ENCODE measurements around the gene SLIT3. TPM values are rescaled to one million over a fixed set of nuclear protein-coding genes. Genes with fewer than 3 reads are reported as not detected.

The SLIT3 gene
- total and polyA plus RNA-seq, 2 donors (not counting 3 experiments of a cell fraction or from before 2014, with no cell fraction given): 0.90 to 1.0 TPM

DNA sequence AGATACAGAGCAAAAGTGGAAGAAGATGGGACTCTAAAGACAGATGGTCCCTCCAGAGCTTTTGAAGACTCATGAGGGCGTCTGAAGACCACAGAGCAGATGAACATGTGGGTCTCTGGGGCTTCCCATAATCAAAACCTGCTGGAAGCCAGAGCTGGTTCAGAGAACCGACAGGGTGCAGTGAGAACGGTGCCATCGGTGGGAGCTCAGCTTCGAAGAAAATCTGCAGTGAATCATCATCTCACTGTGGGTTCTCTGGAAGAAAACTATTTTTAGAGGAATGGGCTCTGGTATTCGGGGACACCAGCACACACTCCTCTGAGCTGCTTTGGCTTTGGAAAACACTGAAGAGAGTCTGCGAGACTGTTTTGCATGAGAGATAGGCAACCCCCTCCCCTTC, 499.4 kb downstream of the SLIT3 start:
- H3K4me3 ChIP-seq (replicated peaks in 1 of 3; ENCODE audit: insufficient read depth in 1 of 3, low read depth in 1 of 3, low read length in 3 of 3): no peak overlapping the region
- intact Hi-C loops (cut with micrococcal nuclease) (no loop called here), dilution Hi-C loops (cut with MboI; ENCODE audit: extremely low pct_ligation_motif_present, low sequenced_read_pairs) (no loop called here)
- no peaks in the 10 kb centered on the region for H3K27me3 ChIP-seq (ENCODE audit: control insufficient read depth in 2 of 2, insufficient read depth in 2 of 2, low read length in 2 of 2)
- BruUV-seq (replicated peaks): no TSS peak
- ChIA-PET CTCF (interaction anchor here (0.9 kb wide), 1 partner anchor 12 kb away, joined by 3 read pairs; no protein-coding TSS in a partner anchor), POLR2A (no interaction called here)
- no peak overlapping the region for H2AFZ ChIP-seq (ENCODE audit: low read depth, low read length)
- no peak overlapping the region for H3K4me2 ChIP-seq (ENCODE audit: insufficient read depth, low read length)
- no peak for DNase-seq (ENCODE audit: low read depth, low spot score)
- no peak for FAIRE-seq
- no peaks in the 10 kb centered on the region for H3K4me1 ChIP-seq (ENCODE audit: control insufficient read depth, extremely low read depth, insufficient read depth, low read length)
- no peaks in the 10 kb centered on the region for H3K79me2 ChIP-seq (ENCODE audit: control insufficient read depth, insufficient read depth, low read length)
- TF ChIP-seq POLR2AphosphoS5 (IDR thresholded peaks at IDR 0.05; ENCODE audit: insufficient read depth, low read depth, low read length) (no peak), EZH2 (IDR thresholded peaks at IDR 0.05; ENCODE audit: borderline replicate concordance, low read depth, low read length, severe bottlenecking) (no peak), JUN (IDR thresholded peaks at IDR 0.05; ENCODE audit: borderline replicate concordance, insufficient read depth, insufficient read length, low read depth) (no peak), FOS (IDR thresholded peaks at IDR 0.05; ENCODE audit: borderline replicate concordance, insufficient read depth, low read length) (no peak)
- TF ChIP-seq, protein P1, sequence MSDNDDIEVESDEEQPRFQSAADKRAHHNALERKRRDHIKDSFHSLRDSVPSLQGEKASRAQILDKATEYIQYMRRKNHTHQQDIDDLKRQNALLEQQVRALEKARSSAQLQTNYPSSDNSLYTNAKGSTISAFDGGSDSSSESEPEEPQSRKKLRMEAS (IDR thresholded peaks at IDR 0.05; ENCODE audit: insufficient read depth, insufficient read length): no peak
- H3K9ac ChIP-seq (replicated peaks; ENCODE audit: extremely low read depth, insufficient read depth, low read length): no peak overlapping the region
- no peaks in the 10 kb centered on the region for H3K9me3 ChIP-seq (replicated peaks; ENCODE audit: control insufficient read depth, insufficient read depth, low read length)
- H3K27ac ChIP-seq (ENCODE audit: insufficient read depth, low read depth, low read length): no peak overlapping the region
- no peaks in the 10 kb centered on the region for H4K20me1 ChIP-seq (replicated peaks; ENCODE audit: control insufficient read depth, extremely low read depth, insufficient read depth, low read length)
- no peaks in the 10 kb centered on the region for H3K9me1 ChIP-seq (replicated peaks; ENCODE audit: control insufficient read depth, extremely low read depth, insufficient read depth, low read length)
- H3K36me3 ChIP-seq (ENCODE audit: control insufficient read depth in 2 of 2, extremely low read depth in 1 of 2, insufficient read depth in 2 of 2, low read length in 2 of 2): no peaks in the 10 kb centered on the region

DNA sequence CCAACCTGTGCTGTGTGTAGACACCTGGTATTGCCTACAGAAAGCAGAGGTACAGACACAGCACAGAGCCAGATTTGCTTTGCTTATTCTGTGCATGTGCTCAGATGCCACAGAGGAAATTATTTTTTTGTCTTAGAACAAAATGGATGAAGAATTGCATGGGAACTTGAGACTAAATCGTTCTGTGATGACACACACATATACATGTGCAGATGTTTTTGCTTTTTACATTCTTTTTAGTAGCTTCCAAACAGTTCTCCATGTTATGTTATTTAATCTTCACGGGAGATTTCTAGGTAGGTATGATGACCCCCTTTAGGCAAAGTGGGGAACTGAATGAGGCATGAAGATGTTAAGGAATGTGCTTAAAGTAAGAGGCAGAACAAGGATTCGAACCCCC, 500.2 kb downstream of the SLIT3 start:
- dilution Hi-C loops (cut with MboI; ENCODE audit: extremely low pct_ligation_motif_present, low sequenced_read_pairs): no loop called here
- BruUV-seq (replicated peaks): no TSS peak
- no peak for DNase-seq (ENCODE audit: low read depth, low spot score)
- Histone ChIP-seq H3K27ac (ENCODE audit: insufficient read depth, low read depth, low read length) (no peak overlapping the region), H3K9me3 (replicated peaks; ENCODE audit: control insufficient read depth, insufficient read depth, low read length) (no peaks in the 10 kb centered on the region), H4K20me1 (replicated peaks; ENCODE audit: control insufficient read depth, extremely low read depth, insufficient read depth, low read length) (no peaks in the 10 kb centered on the region), H3K4me1 (ENCODE audit: control insufficient read depth, extremely low read depth, insufficient read depth, low read length) (no peaks in the 10 kb centered on the region), H3K4me2 (ENCODE audit: insufficient read depth, low read length) (no peak overlapping the region), H3K27me3 (ENCODE audit: control insufficient read depth in 2 of 2, insufficient read depth in 2 of 2, low read length in 2 of 2) (no peaks in the 10 kb centered on the region), H3K79me2 (ENCODE audit: control insufficient read depth, insufficient read depth, low read length) (no peaks in the 10 kb centered on the region), H3K9me1 (replicated peaks; ENCODE audit: control insufficient read depth, extremely low read depth, insufficient read depth, low read length) (no peaks in the 10 kb centered on the region), H2AFZ (ENCODE audit: low read depth, low read length) (no peak overlapping the region), H3K9ac (replicated peaks; ENCODE audit: extremely low read depth, insufficient read depth, low read length) (no peak overlapping the region), H3K4me3 (replicated peaks in 1 of 3; ENCODE audit: insufficient read depth in 1 of 3, low read depth in 1 of 3, low read length in 3 of 3) (no peak overlapping the region), H3K36me3 (ENCODE audit: control insufficient read depth in 2 of 2, extremely low read depth in 1 of 2, insufficient read depth in 2 of 2, low read length in 2 of 2) (no peaks in the 10 kb centered on the region)
- FAIRE-seq: no peak
- TF ChIP-seq EZH2 (IDR thresholded peaks at IDR 0.05; ENCODE audit: borderline replicate concordance, low read depth, low read length, severe bottlenecking): no peak
- TF ChIP-seq, protein P1 (IDR thresholded peaks at IDR 0.05; ENCODE audit: insufficient read depth, insufficient read length): no peak
- no peak for TF ChIP-seq POLR2A (IDR thresholded peaks at IDR 0.05; ENCODE audit: low read depth, low read length)
- TF ChIP-seq POLR2AphosphoS5 (IDR thresholded peaks at IDR 0.05; ENCODE audit: insufficient read depth, low read depth, low read length): no peak
- no peak for TF ChIP-seq GATA2 (IDR thresholded peaks at IDR 0.05; ENCODE audit: insufficient read depth, insufficient read length, low read depth, low read length)
- TF ChIP-seq, protein P2, sequence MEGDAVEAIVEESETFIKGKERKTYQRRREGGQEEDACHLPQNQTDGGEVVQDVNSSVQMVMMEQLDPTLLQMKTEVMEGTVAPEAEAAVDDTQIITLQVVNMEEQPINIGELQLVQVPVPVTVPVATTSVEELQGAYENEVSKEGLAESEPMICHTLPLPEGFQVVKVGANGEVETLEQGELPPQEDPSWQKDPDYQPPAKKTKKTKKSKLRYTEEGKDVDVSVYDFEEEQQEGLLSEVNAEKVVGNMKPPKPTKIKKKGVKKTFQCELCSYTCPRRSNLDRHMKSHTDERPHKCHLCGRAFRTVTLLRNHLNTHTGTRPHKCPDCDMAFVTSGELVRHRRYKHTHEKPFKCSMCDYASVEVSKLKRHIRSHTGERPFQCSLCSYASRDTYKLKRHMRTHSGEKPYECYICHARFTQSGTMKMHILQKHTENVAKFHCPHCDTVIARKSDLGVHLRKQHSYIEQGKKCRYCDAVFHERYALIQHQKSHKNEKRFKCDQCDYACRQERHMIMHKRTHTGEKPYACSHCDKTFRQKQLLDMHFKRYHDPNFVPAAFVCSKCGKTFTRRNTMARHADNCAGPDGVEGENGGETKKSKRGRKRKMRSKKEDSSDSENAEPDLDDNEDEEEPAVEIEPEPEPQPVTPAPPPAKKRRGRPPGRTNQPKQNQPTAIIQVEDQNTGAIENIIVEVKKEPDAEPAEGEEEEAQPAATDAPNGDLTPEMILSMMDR (IDR thresholded peaks at IDR 0.05; ENCODE audit: extremely low read depth in 1 of 2, insufficient read depth in 1 of 2, low read depth in 1 of 2, low read length in 2 of 2): no peak
- no peak for TF ChIP-seq MYC (IDR thresholded peaks at IDR 0.05; ENCODE audit: low read depth, low read length)
- TF ChIP-seq JUN (IDR thresholded peaks at IDR 0.05; ENCODE audit: borderline replicate concordance, insufficient read depth, insufficient read length, low read depth): no peak
- no peak for TF ChIP-seq FOS (IDR thresholded peaks at IDR 0.05; ENCODE audit: borderline replicate concordance, insufficient read depth, low read length)
- intact Hi-C loops (cut with micrococcal nuclease): no loop called here
- POLR2A ChIA-PET: no interaction called here
- CTCF ChIA-PET: no interaction called here
